Measurements from ENCODE around the gene FANCF.
"Not testable (repeated sequence)": the region's sequence is repeated elsewhere in the genome, so short reads cannot be mapped to it uniquely, and the experiment has no call there.

Gene FANCF, protein sequence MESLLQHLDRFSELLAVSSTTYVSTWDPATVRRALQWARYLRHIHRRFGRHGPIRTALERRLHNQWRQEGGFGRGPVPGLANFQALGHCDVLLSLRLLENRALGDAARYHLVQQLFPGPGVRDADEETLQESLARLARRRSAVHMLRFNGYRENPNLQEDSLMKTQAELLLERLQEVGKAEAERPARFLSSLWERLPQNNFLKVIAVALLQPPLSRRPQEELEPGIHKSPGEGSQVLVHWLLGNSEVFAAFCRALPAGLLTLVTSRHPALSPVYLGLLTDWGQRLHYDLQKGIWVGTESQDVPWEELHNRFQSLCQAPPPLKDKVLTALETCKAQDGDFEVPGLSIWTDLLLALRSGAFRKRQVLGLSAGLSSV

DNA sequence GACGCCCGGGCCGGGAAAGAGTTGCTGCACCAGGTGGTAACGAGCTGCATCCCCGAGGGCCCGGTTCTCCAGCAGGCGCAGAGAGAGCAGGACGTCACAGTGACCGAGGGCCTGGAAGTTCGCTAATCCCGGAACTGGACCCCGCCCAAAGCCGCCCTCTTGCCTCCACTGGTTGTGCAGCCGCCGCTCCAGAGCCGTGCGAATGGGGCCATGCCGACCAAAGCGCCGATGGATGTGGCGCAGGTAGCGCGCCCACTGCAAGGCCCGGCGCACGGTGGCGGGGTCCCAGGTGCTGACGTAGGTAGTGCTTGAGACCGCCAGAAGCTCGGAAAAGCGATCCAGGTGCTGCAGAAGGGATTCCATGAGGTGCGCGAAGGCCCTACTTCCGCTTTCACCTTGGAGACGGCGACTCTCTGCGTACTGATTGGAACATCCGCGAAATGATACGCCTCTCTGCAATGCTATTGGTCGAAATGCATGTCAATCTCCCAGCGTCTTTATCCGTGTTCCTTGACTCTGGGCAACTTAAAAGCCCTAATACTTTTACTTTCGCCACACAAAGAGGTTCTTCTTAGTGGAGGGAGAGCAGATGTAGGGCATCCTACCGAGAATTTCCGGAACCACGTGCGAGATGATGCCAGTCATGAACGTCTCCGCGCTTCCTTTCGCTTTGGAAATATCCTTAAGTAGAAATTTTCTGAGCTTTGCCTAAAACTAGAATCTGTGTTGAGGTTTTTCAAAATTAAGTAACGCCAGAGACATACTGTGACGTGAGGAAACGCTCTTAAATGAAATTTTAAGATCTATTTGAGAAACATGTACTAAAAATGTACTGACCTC lies at the start of gene FANCF:
Gene FANCF (minus strand): TSS at position 376 of the 840 bp plus-strand sequence. CDS start 13 bp downstream, at position 363.
- peak; percentile 92 for DNase-seq

DNA sequence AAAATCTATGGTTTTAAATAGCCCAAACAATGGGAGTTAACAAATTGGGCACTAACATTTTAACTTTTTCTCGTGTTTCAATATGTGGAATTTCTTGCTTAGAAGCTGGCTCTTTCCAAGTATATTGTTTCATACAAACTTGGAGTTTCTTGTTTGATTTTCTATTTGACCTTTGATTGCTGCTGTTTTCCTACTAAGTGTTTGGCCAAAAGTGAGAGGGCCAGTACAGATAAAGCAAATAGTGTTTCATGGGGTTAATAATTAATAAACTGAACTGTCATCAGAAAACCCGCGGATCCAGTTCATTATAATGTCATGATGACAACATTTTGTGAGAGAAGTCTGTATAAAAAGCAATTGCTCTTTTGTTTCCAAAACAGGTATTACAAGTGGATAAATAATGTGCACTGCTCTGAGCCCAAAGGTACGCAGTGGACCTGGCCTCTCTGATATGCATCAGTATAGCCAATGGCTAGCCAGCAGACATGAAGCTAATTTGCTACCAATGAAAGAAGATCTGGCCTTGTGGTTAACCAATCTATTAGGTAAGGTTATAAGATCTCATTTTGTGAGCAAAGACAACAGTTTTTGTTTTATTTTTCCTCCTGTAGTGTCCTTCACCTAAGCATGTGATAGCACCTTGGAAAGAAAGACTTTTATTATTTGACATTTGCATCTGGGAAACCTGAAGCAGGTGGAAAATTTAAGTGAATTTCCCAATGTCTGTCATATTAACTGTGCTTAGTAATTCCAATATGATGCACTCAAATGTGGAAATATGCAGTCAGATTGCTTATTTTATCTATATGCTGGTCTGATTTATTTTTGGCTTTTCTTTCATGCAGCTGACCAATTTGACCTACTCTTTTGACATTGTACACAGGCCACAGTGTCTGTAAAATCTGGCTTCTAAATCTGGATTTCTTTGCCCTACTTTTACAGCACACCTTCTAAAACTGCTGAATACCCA lies 49.1 kb upstream of the FANCF start:
- DNase-seq: no peak

DNA sequence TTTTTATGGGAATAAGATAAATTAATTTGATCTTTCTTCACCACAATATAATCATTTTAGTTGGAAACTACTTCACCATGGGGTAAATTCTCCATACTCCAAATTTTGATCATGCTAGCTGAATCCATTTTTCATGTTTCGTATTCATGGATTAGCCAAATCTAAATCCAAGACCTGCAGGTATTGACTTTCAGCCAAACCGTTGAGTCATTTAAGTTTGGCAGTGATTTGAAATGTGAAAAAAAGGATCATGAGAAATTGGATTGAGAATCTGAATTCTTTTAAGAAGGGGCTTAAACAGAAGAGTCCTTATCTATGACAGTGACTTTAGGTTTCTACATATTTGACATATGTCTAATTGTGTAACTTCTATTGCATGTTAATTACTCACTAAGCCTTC lies 46.1 kb upstream of the FANCF start:
- no peak for DNase-seq

DNA sequence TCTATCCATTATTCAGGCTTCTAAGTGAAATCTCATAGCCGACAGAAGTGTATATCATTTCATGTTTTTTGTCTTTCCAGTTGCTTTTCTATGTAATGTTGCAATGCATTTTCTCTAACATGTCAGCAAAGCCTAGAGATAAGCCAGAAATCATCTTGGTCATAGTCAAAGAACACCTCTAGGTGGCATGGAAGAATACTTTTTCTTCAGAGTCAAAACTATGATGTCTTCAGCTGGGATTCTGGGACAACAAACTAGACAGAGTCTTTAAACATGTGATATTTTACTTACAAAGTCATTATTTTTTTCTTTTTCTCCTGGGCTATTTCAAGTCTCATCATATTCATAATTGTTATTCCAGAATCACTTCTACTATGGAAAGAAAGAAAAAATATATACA lies 45.2 kb upstream of the FANCF start:
- no peak for DNase-seq

DNA sequence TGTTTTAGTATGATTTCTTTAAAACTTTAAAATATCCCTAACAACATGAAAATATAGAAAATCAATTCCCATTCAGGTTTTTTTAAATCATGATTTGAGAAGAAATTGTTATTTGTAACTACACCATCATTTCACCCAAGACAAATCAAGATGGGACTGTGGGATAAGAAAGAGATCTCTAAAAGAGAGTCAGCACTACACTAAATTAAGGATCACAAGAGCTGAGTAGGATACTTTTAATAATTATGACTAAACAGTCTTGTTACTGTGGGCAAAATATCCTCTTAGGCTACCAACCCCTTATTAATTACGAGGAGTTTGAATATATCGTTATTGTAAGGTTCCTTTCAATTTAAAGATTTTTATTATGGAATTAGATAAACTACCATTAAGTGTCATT lies 43.7 kb upstream of the FANCF start:
- no peak for DNase-seq

DNA sequence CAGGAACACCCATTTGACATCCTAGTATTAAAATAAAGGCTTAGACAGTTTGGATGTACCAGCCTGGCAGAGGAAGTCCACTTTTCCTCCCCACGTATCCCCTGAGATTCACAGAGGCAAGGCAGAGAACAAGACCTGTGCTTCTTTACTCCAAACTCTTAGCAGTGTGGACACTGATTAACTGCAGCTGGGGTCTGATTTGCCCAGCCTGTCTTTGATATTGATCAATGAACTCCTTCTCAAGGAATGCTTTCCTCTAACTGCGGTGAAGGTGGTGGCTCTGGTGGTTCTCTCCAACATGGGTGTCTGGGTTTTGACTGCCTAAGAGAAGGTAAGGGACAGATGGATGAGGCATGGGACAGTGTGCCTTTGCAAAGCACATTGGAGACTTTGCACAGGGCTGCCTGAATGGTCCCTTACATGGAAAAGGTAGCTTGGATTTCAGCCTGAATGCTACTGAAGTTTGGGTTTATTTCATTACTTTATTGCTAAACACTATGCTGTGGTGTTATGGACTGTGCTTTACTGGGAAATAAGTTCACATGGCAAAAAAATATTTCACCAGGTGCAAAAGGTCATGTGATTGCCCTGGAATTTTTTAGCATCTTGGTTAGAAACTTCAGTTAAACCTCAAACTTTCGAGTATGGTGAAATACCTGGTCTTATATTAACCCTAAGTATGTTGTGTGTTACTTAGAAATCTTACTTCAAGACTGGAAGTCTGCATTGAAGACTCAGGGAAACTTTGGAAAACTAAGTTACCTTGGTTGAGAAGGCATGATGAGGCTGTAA lies 42.6 kb upstream of the FANCF start:
- DNase-seq: no peak

DNA sequence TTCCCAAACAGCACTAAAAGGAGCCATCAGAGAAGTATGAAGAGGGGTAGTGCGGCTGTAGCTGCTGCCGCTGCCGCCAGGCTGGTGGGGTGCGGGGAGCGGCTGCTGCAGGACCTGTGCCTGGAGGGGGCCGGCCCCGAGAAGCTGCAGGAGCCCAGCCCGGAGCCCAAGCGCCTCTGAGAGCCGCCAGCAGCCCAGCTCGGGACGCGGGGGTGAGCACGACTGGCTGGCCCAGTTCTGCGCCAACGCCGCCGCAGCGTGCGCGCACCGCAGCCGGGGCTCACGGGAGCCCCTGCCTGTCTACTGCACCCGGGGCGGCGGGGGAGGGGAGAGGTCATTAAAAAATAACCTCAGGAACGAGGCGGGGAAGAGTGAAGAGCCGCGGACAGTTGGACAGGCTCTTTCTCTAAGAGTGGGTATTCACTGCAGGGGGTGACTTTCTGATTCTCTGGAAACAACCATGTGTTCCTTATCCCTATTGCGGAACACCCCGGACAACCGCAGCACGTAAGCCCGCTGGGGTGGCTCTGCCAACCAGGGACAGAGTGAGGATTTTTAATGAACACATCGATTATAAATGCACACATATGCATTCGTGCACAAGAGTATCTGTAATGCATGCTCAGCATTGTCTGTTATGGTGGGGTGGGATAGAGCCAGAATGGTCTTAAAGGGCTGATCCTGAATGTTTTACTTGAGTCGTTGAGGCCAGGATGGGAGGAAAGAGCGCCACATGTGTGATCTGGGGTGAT lies 41.2 kb upstream of the FANCF start:
- DNase-seq: no peak

DNA sequence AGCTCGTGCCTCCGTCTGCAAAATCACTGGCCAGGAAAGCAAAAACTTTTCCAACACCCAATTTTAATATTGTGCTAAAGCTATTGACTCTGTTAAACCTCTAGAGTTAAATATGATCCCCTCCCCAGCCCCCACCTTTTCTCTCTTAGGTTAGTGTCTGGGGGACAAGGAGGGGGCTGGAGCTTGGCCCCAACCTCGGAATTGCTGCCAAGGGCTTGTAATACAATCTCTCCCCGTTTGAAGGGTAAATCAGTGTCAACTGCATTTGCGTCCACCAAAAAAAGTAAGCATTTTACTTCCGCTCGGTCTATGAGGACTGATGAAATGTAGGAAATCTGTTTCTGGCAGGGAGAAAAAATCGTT lies 40.7 kb upstream of the FANCF start, which contains the start of gene GAS2:
Gene GAS2 (plus strand): TSS at position 287 of the 363 bp plus-strand sequence. CDS start 8,259 bp downstream, outside the sequence.
- no peak for DNase-seq

DNA sequence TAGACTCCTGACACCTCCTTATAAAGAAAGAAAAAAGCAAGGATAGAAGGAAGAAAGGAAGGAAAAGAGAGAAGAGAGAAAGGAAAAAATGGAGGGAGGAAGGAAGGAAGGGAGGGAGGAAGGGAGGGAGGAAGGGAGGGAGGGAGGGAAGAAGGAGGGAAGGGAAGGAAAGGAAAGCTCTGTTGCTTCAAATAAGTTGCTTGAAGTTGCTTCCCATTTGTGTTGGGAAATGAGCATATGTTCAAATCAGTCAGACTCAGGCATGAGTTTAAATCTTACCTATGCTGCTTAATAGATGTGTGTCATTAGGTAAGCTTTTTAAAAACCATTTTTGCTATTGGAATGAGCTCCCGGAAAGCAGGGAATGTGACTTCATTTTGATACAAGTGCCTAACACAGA lies 34.2 kb upstream of the FANCF start:
- DNase-seq: no peak

DNA sequence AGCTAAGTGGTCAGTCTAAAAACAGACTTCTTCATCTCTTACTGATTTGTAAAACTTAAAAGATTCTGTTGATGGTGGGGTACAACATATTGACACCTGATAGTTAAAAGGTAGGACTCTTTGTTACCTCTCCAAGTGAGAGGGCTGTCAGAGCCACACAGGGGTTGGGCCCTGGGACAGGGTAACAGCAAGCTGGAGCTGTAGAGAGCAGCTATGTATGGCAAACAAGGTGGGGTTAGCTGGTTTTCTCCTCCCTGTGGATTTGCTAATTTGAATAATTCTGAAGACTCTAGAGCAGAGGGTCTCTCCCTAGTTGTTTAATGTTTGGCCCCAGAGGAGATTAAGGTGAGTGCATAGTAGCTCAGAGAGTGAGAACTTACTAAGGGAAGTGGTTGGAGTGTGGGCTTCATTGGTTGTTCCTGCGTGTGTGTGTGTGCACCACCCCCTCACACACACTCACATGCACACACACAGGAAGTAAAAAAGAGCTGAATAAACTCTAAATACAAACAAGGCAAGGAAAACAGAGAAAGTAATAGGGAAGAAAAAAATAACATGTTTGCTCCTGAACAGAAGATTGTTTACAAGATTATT lies 31.6 kb upstream of the FANCF start:
- DNase-seq: no peak

DNA sequence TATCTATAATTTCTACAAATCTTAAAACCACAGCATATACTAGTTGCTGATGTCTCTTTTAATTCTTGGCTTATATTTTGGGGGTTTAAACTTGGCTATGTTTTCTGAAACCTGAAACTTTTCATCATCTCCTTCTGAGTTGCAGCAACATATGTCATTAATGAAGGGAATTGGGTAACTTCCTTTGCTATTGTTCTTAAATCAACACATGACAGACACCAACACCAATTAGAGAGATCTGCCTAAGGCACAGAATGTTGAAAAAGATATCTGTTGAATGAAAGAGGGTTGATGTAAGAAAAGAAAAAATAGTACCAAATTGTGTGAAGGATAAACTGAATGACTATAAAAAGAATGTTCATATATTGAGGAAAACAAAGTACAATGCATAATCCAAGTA lies 30.5 kb upstream of the FANCF start:
- DNase-seq: no peak

DNA sequence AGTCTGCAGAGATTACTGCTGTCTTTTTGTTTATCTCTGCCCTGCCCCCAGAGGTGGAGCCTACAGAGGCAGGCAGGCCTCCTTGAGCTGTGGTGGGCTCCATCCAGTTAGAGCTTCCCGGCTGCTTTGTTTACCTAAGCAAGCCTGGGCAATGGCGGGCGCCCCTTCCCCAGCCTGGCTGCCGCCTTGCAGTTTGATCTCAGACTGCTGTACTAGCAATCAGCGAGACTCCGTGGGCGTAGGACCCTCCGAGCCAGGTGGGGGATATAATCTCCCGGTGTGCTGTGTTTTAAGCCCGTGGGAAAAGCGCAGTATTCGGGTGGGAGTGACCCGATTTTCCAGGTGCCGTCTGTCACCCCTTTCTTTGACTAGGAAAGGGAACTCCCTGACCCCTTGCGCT lies 26.7 kb upstream of the FANCF start:
- DNase-seq: not testable (repeated sequence)

DNA sequence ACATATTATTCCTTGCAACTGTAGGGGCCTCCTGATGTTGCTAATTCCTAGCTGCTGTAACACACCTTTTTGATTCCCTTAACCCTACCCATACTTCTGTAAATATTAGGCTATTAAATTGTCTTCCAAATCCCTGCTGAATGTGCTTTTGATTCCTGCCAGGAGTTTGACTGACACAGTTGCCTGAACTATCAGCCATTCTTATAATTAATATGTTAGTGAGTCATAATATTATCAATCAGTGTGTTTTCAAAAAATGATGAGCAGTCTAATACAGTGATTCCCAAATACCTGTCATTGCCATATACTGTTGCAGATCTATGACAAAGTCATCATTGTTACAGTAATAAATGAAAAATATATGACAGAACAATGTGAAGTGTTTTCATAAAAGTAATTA lies 15.9 kb upstream of the FANCF start:
- no peak for DNase-seq

DNA sequence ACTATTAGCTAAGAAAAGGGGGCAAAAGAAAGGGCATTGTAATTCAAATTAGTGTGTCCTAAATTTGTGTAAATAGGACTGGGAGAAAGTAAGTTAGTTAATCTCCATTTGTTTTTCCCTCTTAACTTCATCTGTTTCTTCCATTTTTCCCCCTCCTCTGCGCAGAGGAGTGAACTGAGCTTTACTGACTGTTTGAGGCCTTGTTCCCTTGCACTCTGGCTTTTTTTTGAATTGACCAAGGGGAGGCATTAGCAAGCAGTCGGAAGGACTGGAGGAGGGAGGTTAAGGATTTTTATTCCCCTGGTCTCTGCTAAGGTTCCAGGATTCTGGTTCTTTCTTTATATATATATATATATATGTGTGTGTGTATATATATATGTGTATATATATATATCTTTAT lies 15.2 kb upstream of the FANCF start:
- DNase-seq: no peak

DNA sequence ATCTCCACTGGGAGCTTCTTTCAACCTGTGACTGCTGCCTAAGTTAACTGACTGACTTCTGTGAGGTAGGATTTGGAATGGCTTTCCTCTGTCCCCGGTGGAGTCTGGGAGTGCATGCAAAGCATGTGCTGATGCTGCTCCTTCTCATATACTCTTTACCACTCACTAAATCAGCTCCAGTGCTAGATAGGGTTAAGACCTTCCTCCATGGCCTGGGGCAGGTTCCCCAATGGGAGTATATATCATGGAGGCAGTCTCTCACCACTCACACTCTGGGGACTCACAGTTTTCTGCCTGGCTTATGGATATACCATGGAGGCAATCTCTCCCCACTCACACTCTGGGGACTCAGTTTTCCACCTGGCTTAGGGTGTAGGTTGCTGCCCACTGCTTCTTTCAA lies 10.1 kb upstream of the FANCF start:
- no peak for DNase-seq

DNA sequence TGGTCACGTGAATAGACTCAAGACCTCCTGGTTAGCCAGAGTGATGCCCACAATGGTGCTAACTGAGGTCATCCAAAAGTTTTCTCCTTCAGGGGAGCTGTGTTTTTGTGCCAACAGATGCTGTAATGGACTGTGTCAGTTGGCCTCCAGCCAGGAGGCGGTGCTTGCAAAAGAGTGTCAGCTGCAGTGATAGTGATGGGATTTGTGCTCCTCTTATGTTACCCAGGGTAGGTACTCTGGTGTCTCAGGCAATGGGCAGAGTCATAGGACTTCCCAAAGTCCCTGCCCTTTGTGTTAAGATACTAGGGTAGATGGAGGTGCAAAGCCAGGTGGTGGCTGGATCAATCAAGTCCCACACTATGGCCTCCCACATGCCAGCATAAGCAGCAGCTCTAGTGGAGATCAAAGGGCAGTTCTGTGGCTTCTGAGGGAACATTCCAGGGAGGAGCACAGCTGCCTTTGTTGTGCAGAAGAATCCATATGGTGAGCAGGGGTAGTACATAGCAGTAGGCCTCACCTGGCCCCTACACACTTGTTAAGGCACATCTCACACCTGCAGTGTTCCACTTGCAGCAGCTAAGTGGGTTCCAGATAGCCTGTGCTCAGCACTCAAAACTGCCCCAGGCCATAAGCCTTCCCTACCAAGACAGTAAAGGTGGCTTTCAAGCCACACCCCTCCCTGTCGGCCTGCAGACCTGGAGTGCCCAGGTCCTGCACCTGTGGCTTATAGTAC lies 9.4 kb upstream of the FANCF start:
- no peak for DNase-seq

DNA sequence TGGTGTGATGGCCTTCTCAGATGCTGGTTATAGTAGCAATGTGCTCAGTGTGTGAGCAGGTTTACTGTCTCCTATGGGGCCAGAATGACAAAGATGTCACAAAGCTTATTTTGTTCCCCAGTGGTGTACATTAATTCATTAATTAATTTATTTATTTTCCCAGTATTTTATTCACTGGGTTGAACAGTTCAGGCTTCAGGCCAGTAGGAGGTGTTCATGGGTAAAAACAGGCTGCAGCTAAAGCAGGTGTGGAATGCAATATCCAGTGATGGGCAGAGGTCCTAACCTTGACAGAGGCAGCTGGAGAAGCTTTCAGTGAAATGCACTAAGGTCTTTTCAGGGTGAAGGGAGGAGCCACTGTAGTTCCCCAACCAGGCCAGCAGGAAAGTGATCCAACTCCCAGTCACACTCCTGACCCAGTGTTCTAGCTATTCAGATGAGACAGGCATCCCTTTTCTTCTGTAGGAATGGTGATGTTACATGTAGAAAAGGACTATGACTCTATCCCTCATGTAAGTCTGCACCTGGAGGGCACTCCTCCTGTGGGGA lies 7.8 kb upstream of the FANCF start:
- DNase-seq: no peak

DNA sequence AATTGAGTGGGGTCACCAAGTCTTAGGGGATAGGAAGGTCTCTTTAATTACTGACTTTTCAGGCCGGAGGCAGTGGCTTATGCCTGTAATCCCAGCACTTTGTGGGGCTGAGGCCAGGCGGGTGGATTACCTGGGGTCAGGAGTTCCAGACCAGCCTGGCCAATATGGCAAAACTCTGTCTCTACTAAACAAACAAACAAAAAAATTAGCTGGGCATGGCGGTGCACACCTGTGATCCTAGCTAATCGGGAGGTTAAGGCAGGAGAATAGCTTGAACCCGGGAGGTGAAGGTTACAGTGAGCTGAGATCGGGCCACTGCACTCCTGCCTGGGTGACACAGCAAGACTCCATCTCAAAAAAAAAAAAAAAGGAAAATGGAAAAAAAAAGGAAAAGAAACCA lies 1.8 kb upstream of the FANCF start:
- DNase-seq: no peak

DNA sequence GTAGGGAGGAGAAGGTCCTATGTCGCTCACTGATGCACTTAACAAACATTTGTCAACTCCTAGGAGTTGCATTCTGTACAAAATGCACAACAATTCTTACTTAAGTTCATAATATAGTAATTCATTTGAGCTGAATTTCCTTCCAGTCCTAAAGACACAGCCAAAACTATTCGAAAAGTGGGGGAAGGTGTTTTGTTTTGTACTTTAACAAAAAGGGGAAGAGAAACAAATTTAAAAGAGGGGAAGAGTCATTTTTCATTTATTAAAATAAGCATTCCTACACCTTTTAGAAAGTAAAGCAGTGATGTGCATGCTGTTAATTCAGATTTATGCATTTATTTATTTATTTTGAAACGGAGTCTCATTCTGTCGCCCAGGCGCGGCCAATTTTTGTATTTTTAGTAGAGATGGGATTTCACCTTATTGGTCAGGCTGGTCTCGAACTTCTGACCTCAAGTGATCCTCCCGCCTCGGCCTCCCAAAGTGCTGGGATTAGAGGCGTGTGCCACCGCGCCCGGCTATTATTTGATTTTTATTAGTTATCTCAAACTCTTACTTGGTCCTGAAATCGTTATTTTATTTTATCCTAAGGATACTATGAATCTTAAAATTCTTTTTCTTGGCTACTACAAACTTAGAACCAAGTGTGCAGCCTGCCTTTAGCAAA lies 1.1 kb upstream of the FANCF start:
- DNase-seq: no peak
